Measurements from ENCODE around the gene SH3RF3. TPM values are rescaled to one million over a fixed set of nuclear protein-coding genes. Genes with fewer than 3 reads are reported as not detected.

SH3RF3 gene
- total RNA-seq, 1 experiment from 2014 or later, result not detected

DNA sequence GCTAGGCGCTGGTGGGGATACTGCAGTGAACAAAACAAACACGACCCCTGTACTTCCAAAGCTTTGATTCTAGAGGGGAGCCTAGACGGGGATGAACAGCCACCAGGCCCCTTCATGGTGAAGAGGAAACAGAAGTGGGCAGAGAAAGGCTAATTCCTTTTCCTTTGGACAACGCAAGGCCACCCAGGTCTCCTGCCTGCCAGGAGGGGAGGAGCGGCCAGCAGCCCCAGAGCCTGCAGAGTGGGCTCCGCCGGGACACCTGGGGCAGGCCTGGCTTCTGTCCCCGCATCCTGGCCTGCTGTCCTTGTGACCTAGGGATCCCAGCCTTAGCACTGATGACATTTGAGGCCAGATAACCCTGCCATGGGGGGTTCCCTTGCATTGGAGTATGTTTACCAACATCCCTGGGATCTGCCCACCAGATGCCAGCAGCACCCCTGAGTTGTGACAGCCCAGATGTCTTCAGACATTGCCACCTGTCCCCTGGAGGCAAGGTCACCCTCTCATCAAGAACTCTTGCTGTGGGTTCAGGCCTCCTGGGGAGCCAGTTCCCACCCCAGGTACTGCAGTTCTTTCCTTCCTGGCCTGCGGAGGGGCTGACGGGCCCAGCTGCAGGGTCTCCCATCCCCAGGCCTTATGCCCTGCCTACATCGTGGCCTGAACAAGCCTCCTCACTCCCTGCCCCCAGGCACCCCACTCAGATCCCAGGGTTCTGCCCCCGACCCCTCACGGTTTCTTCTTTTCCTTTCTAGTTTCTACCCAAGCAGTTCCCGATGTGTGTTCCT is 359.1 kb downstream of the SH3RF3 start:
- DNase-seq (ENCODE audit: low read depth, low spot score), result no peak
- intact Hi-C loops (cut with micrococcal nuclease), result no loop called here
- no peak overlapping the region for H3K4me2 ChIP-seq (ENCODE audit: low read length)
- RAD21 ChIA-PET (ENCODE audit: low non-redundant PET in 1 of 2, low total read pairs in 2 of 2, uncharacterized antibody in 2 of 2, unreplicated experiment in 2 of 2), result no interaction called here
- POLR2A ChIA-PET, result no interaction called here
- no peaks in the 10 kb centered on the region for H3K9me2 ChIP-seq (ENCODE audit: insufficient read depth)
- H3K27ac ChIP-seq (ENCODE audit: low read depth, low read length), result no peak overlapping the region
- H3K79me2 ChIP-seq (ENCODE audit: insufficient read depth, low read length), result no peaks in the 10 kb centered on the region
- no peaks in the 10 kb centered on the region for H3K4me1 ChIP-seq (ENCODE audit: control insufficient read depth in 1 of 2, insufficient read depth in 2 of 2, low read length in 2 of 2)
- H3K9ac ChIP-seq (ENCODE audit: low read length), result no peak overlapping the region
- CTCF ChIA-PET, result no interaction called here
- no peaks in the 10 kb centered on the region for H3K36me3 ChIP-seq (ENCODE audit: control insufficient read depth in 1 of 2, insufficient read depth in 2 of 2, low read length in 2 of 2)
- H4K20me1 ChIP-seq (ENCODE audit: insufficient read depth), result no peaks in the 10 kb centered on the region
- no peak for TF ChIP-seq SIN3A (IDR thresholded peaks at IDR 0.05; ENCODE audit: low read depth)
- no peak for TF ChIP-seq CEBPB (IDR thresholded peaks at IDR 0.05; ENCODE audit: low read depth)
- no peak for TF ChIP-seq TCF7L2 (IDR thresholded peaks at IDR 0.05; ENCODE audit: borderline replicate concordance, extremely low read depth, insufficient read depth, insufficient read length)
- TF ChIP-seq REST (IDR thresholded peaks at IDR 0.05; ENCODE audit: low read depth), result no peak
- TF ChIP-seq YY1 (IDR thresholded peaks at IDR 0.05; ENCODE audit: extremely low read depth, insufficient replicate concordance, low read depth, low read length), result no peak
- TF ChIP-seq FOSL1 (IDR thresholded peaks at IDR 0.05; ENCODE audit: low read depth), result no peak
- TF ChIP-seq EGR1 (IDR thresholded peaks at IDR 0.05; ENCODE audit: low read depth), result no peak
- TF ChIP-seq SP1 (IDR thresholded peaks at IDR 0.05; ENCODE audit: low read depth), result no peak
- TF ChIP-seq, protein P1, sequence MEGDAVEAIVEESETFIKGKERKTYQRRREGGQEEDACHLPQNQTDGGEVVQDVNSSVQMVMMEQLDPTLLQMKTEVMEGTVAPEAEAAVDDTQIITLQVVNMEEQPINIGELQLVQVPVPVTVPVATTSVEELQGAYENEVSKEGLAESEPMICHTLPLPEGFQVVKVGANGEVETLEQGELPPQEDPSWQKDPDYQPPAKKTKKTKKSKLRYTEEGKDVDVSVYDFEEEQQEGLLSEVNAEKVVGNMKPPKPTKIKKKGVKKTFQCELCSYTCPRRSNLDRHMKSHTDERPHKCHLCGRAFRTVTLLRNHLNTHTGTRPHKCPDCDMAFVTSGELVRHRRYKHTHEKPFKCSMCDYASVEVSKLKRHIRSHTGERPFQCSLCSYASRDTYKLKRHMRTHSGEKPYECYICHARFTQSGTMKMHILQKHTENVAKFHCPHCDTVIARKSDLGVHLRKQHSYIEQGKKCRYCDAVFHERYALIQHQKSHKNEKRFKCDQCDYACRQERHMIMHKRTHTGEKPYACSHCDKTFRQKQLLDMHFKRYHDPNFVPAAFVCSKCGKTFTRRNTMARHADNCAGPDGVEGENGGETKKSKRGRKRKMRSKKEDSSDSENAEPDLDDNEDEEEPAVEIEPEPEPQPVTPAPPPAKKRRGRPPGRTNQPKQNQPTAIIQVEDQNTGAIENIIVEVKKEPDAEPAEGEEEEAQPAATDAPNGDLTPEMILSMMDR (IDR thresholded peaks at IDR 0.05 in 2 of 3, conservative IDR thresholded peaks at IDR 0.05 in 1 of 3; ENCODE audit: borderline replicate concordance in 1 of 3, insufficient read depth in 1 of 3, low read depth in 2 of 3, low read length in 2 of 3), result no peak
- no peak for TF ChIP-seq SRF (IDR thresholded peaks at IDR 0.05; ENCODE audit: low read depth)
- TF ChIP-seq EZH2phosphoT487 (IDR thresholded peaks at IDR 0.05; ENCODE audit: borderline replicate concordance), result no peak
- TF ChIP-seq POLR2A (IDR thresholded peaks at IDR 0.05; ENCODE audit: borderline replicate concordance, extremely low read depth, insufficient read depth, insufficient read length), result no peak
- no peak for TF ChIP-seq MAX (IDR thresholded peaks at IDR 0.05)
- BruUV-seq (replicated peaks), result no TSS peak
- no peaks in the 10 kb centered on the region for H3K9me3 ChIP-seq (ENCODE audit: control insufficient read depth in 1 of 2, insufficient read depth in 1 of 2, low read depth in 1 of 2, low read length in 2 of 2)
- H2AFZ ChIP-seq (ENCODE audit: low read depth, low read length, poor library complexity, severe bottlenecking), result no peak overlapping the region
- ATAC-seq, result no peak
- no peaks in the 10 kb centered on the region for H3K27me3 ChIP-seq (ENCODE audit: insufficient read depth, low read length)
- H3K4me3 ChIP-seq (replicated peaks in 1 of 2; ENCODE audit: low read depth in 1 of 2, low read length in 2 of 2), result no peak overlapping the region

All from HCT116 (cell line).